ENCODE data around the gene ARHGAP19.

Gene ARHGAP19

DNA sequence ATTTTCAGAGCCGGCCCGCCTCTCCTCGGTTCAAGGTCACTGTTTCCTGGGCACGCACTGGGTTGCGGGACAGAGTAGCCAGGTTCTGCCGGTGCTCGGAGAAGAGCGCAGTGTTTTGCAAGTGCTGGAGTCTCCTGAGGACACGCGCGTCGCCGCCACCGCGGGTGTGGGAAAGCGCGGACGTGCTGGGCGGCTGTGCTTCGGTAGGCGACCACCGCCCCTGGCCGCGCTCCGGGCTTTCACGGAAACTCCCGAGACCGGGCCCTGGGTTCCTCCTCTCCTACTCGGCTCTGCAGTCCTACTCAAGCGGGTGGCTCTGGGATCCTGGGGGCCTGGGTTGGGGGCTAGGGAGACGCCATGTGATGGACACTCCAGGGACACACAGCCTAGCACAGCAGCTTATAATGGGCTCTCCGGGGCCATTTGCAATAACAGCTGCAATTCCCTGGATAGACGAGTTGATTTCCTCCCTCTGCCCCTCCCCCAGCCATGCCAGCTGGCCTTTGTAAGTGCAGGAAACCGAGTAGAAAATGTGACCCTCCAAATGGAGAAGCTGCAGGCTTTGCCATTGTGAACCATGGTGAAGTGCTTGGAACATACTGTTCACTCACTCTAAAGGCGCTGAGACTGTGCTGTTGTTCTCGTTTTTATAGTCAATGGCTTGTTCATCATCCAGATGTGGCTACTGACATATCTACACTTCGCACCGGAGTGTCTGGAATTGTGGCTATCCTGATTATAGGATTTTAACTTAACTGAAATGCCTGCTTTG, 28.8 kb upstream of the ARHGAP19 start:
- H3K4me3 ChIP-seq (ENCODE audit: control insufficient read depth, low read depth, low read length): peak overlapping the region; percentile 10
- DNase-seq (ENCODE audit: low read depth): no peak
- TF ChIP-seq, protein P1, sequence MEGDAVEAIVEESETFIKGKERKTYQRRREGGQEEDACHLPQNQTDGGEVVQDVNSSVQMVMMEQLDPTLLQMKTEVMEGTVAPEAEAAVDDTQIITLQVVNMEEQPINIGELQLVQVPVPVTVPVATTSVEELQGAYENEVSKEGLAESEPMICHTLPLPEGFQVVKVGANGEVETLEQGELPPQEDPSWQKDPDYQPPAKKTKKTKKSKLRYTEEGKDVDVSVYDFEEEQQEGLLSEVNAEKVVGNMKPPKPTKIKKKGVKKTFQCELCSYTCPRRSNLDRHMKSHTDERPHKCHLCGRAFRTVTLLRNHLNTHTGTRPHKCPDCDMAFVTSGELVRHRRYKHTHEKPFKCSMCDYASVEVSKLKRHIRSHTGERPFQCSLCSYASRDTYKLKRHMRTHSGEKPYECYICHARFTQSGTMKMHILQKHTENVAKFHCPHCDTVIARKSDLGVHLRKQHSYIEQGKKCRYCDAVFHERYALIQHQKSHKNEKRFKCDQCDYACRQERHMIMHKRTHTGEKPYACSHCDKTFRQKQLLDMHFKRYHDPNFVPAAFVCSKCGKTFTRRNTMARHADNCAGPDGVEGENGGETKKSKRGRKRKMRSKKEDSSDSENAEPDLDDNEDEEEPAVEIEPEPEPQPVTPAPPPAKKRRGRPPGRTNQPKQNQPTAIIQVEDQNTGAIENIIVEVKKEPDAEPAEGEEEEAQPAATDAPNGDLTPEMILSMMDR (IDR thresholded peaks at IDR 0.05; ENCODE audit: control insufficient read depth, insufficient read depth, low read depth, low read length, missing control alignments): no peak

DNA sequence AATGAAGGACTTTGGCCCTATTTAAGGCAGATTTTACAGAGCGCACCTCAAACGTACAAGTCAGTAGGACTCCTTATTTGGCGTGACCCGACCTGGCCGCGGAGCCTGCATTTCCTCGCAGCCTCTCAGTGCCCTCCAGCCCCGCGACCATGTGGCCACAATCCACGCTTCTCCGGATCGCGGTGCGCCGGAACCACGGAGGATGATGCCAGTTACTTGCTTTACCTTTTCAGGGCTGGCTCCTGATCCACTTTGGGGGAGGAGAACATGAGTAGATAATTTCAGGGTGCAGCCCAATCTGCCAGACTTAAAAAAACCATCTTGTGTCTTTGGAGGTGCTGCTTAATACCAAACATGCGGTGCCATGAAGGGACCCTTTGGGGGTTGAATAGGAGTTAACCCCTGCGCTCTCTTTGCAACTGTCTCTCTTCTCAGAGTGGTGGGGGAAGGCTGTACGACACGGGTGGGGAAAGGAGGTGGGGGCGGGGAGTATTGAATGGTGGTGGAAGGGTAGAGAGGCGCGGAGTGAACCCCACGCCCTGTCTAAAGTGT, 28.1 kb upstream of the ARHGAP19 start:
- TF ChIP-seq, protein P1 (IDR thresholded peaks at IDR 0.05; ENCODE audit: control insufficient read depth, insufficient read depth, low read depth, low read length, missing control alignments): no peak
- no peak for DNase-seq (ENCODE audit: low read depth)

DNA sequence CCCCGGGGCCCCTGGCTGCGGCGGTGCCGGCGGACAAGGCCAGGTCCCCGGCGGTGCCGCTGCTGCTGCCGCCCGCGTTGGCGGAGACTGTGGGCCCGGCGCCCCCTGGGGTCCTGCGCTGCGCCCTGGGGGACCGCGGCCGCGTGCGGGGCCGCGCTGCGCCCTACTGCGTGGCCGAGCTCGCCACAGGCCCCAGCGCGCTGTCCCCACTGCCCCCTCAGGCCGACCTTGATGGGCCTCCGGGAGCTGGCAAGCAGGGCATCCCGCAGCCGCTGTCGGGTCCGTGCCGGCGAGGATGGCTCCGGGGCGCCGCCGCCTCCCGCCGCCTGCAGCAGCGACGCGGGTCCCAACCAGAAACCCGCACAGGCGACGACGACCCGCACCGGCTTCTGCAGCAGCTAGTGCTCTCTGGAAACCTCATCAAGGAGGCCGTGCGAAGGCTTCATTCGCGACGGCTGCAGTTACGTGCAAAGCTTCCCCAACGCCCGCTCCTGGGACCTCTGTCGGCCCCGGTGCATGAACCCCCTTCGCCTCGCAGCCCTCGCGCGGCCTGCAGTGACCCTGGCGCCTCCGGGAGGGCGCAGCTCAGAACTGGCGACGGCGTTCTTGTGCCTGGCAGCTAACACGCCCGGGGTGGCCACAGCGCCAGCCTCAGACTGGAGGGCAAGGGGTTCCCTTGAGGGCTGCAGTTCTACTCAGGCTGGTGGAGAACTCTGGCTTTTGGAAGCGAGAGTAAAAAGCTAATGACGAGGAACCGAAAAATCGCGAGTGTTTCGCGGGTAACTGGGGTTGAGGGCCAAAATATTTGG, 27.4 kb upstream of the ARHGAP19 start:
- TF ChIP-seq, protein P1 (IDR thresholded peaks at IDR 0.05; ENCODE audit: control insufficient read depth, insufficient read depth, low read depth, low read length, missing control alignments): no peak
- no peak for DNase-seq (ENCODE audit: low read depth)
- peak overlapping the region; percentile 82 for H3K4me3 ChIP-seq (ENCODE audit: control insufficient read depth, low read depth, low read length)

More for the DNA sequence above, 28.1 kb upstream of the ARHGAP19 start:
- H3K4me3 ChIP-seq (ENCODE audit: control insufficient read depth, low read depth, low read length): peak overlapping the region; percentile 82

DNA sequence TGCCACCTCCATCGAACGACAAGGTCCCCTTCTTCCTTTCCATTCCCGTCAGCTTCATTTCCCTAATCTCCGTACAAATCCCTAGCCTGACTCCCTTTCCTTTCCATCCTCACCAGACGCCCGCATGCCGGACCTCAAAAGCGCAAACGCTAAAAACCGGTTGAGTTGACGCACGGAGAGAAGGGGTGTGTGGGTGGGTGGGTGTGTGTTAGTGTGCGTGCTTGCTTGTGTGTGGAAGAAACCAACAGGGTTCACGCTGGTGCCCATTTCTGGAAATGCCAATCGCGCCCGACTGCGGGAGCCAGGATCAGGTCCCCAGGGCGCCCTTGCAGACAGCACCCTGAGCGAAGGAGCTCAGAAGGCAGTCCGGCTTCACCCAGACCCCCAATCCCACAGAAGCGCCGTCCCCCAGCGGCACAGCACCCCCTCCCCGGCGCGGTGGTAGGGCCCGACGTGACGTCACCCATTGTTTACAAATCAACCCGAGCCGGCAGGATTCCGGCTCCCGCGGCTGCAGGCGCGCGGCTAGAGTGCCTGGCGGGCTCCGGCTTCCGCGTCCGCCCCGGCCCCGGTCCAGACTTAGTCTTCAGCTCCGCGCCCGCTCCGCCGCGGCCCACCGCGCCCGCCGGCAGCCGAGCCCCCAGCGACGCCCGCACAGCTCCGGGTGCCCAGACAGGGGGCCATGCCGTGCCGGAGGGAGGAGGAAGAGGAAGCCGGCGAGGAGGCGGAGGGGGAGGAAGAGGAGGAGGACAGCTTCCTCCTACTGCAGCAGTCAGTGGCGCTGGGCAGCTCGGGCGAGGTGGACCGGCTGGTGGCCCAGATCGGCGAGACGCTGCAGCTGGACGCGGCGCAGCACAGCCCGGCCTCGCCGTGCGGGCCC, 26.6 kb upstream of the ARHGAP19 start, which contains the start of gene FRAT1:
TSS of gene FRAT1 (plus strand) at position 500 of the 880 bp plus-strand sequence. CDS start at position 683, 183 bp downstream.
- DNase-seq (ENCODE audit: low read depth): peak; percentile 77
- TF ChIP-seq, protein P1 (IDR thresholded peaks at IDR 0.05; ENCODE audit: control insufficient read depth, insufficient read depth, low read depth, low read length, missing control alignments): no peak
- H3K4me3 ChIP-seq (ENCODE audit: control insufficient read depth, low read depth, low read length): peak within 1 kb of the TSS; percentile 82

DNA sequence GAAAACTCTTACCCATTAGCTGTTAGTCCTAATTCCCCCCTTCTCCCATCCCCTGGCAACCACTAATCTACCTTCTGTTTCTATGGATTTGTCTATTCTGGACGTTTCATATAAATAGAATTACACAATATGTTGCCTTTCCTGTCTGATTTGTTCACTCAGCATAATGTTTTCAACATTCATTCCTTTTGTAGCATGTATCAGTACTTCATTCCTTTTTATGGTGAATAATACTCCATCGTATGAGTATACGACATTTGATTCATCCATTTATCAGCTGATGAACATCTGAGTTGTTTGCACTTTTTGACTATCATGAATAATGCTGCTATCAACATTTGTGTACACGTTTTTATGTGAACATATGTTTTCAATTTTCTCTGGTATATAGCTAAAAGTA, 22.2 kb upstream of the ARHGAP19 start:
- TF ChIP-seq, protein P1 (IDR thresholded peaks at IDR 0.05; ENCODE audit: control insufficient read depth, insufficient read depth, low read depth, low read length, missing control alignments): no peak
- DNase-seq (ENCODE audit: low read depth): no peak
- no peak overlapping the region for H3K4me3 ChIP-seq (ENCODE audit: control insufficient read depth, low read depth, low read length)

DNA sequence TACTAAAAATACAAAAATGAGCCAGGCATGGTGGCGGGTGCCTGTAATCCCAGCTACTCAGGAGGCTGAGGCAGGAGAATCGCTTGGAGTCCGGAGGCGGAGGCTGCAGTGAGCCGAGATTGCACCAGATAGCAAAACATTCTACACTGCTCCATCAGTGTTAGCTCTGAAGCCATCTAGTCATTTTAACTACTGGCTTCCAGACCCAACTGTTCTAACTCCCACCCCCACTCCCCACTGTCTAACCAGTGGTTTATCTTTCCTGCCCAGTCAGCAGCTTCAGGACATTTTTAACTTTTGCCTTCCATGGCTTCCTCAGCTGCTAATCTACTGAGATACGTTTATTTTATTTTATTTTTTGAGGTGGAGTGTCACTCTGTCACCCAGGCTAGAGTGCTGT, 20.5 kb upstream of the ARHGAP19 start:
- no peak for DNase-seq (ENCODE audit: low read depth)
- TF ChIP-seq, protein P1 (IDR thresholded peaks at IDR 0.05; ENCODE audit: control insufficient read depth, insufficient read depth, low read depth, low read length, missing control alignments): no peak

More for the DNA sequence above, 20.5 kb upstream of the ARHGAP19 start:
- no peak overlapping the region for H3K4me3 ChIP-seq (ENCODE audit: control insufficient read depth, low read depth, low read length)
